Gastrocnemius medialis (tissue), 4 donors: ENCODE results near the gene MTARC1.

Source experiments
- CTCF ChIP-seq, 5 experiments: fragments of 450-650 bp in 3 of 5; fragments of 200-600 bp in 2 of 5; sonication (generic) in 2 of 5; IDR thresholded peaks in 4 of 5; conservative IDR thresholded peaks in 1 of 5; 1 replicate in 4 of 5; 2 replicates in 1 of 5; pipeline ENCODE4 v1.5.1; 2016 to 2019; ENCODE audit warnings: antibody characterized with exemption in 5 of 5, mild to moderate bottlenecking in 3 of 5, moderate library complexity in 3 of 5
- POLR2A ChIP-seq, 2 donors: fragments of 450-650 bp; IDR thresholded peaks; one replicate each; pipeline ENCODE4 v1.6.1; 2017; ENCODE audit warnings: antibody characterized with exemption in 2 of 2, mild to moderate bottlenecking in 2 of 2, moderate library complexity in 2 of 2

GRCh38 chr1:220755309-220755708 is 31.4 kb upstream of the MTARC1 start:
- no peak for TF ChIP-seq POLR2A (IDR thresholded peaks at IDR 0.05)
- TF ChIP-seq CTCF (IDR thresholded peaks at IDR 0.05 in 4 of 5, conservative IDR thresholded peaks at IDR 0.05 in 1 of 5), result no peak
